Renal pelvis (tissue), 4 donors: ENCODE results near the gene GYS1. TPM values are rescaled to one million over a fixed set of nuclear protein-coding genes. Genes with fewer than 3 reads are reported as not detected.

Experiments
- DNase-seq: peaks from one replicate; pipeline ENCODE4 v3.0.0-alpha.2; 2013
- polyA plus RNA-seq, 3 donors: library from polyadenylated mRNA; unstranded; fragments of 120-200 nt; gene quantifications; one replicate each; pipeline ENCODE4 v1.2.1, GENCODE V29; 2013; ENCODE audit not compliant: insufficient read length in 3 of 3

The GYS1 gene
- polyA plus RNA-seq, 3 donors, result 42.9 to 56.7 (median 55.5) TPM

DNA sequence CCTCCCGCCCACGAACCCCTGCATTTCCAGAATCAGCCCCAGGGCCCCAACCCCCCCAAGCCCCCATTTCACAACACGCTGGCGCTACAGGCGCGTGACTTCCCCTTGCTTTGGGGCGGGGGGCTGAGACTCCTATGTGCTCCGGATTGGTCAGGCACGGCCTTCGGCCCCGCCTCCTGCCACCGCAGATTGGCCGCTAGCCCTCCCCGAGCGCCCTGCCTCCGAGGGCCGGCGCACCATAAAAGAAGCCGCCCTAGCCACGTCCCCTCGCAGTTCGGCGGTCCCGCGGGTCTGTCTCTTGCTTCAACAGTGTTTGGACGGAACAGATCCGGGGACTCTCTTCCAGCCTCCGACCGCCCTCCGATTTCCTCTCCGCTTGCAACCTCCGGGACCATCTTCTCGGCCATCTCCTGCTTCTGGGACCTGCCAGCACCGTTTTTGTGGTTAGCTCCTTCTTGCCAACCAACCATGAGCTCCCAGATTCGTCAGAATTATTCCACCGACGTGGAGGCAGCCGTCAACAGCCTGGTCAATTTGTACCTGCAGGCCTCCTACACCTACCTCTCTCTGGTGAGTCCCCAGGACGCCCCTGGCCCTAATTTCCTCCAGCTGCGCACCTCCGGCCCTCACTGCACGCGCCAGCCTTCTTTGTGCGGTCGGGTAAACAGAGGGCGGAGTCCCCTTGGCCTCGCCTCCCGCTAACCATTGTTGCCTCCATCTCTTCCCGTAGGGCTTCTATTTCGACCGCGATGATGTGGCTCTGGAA is 27.9 kb downstream of the GYS1 start, which contains the start of gene FTL:
Gene FTL, plus strand, starts transcription at position 270 of the 766 bp plus-strand sequence. Its CDS starts 199 bp downstream, at position 469.
- peak; percentile 95 for DNase-seq

DNA sequence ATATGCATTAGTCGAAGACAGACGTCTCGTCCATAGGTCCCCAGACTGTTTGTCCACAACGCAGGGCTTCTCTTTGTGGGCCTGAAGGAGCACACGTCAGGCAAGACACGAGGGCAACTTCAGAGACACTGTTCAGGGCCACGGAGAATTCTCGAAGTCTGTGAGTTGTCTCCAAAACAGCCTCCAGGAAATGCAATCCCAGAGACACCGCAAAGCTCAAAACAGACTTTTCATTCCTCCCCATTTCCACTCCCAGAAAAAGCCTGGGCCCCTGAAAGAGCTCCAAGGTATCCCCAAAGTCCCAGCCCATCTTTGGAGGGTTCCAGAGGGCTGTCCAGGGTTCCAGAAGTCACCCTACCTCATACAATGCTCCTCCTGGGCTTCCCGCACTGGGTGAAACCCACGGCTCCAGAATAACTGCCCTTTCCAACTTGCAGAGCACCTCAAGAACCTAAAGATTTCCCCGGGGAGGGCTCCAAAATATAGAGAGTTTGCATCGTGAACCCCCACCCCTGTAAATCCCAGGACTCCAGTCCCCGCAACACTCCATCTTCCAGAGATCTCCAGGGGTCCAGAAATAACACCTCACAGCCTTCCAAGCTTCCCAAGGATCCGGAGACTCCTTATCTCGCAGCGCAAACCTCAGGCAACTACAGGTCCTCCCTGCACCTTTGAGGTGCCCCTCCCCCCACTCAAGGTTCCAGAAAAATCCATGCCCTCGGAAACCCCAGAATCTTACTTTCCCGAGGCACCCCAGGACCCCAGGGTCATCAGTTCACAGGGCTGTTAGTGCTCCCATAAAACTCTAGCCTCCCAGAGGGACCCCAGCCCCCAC is 28.7 kb downstream of the GYS1 start:
- no peak for DNase-seq

DNA sequence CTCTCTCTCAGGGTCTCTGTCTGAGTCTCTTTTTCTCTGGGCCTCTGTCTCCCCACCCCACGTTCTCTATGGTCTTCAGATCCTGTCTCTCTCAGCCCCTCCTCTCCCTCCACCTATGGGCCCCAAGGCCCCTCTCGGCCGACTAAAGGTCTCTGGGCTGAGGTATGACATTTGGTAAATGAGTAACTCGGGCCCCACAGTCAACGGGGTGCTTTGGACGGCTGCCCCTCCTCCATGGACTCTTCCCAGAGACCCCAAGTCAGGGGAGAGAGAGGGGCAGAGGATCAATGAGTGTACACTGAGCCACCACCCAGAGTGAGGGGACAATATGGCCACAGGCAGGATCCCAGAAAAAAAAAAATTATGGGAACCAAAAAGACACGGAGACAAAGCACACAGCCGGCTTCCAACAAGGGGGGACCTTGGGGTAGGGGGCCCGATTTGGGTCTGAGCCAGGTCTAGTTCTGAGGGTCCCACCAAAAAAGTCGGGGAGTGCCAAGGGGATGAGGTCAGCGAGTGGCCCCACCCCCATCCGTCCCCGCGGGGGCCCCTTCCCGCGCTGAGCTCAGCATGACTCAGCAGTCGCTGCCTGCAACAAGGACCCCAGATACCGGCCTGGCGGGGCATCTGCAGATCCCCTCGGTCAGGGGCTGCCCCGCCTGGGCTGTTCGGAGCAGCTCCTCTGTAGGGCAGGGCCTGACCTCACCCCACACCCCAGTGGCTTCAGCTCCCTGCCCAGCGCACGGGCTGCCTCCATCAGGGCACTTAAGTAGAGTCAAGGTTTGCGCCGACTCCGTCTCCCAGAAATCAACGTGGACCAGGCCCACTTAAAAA is 29.5 kb downstream of the GYS1 start:
- DNase-seq, result peak; percentile 51

DNA sequence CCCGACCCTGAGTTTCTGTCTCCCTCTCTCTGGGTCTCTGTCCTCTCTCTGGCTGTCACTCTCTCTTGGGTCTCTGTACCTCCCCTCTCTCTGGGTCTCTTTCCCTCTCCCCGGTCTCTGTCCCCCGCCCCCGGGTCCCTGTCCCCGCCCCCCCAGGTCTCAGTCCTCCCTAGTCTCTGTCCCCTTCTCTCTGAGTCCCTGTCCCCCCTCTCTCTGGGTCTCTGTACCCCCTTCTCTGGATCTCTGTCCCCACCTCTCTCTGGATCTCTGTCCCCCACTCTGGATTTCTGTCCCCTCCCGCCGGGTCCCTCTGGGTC is 30.3 kb downstream of the GYS1 start:
- DNase-seq, result no peak

DNA sequence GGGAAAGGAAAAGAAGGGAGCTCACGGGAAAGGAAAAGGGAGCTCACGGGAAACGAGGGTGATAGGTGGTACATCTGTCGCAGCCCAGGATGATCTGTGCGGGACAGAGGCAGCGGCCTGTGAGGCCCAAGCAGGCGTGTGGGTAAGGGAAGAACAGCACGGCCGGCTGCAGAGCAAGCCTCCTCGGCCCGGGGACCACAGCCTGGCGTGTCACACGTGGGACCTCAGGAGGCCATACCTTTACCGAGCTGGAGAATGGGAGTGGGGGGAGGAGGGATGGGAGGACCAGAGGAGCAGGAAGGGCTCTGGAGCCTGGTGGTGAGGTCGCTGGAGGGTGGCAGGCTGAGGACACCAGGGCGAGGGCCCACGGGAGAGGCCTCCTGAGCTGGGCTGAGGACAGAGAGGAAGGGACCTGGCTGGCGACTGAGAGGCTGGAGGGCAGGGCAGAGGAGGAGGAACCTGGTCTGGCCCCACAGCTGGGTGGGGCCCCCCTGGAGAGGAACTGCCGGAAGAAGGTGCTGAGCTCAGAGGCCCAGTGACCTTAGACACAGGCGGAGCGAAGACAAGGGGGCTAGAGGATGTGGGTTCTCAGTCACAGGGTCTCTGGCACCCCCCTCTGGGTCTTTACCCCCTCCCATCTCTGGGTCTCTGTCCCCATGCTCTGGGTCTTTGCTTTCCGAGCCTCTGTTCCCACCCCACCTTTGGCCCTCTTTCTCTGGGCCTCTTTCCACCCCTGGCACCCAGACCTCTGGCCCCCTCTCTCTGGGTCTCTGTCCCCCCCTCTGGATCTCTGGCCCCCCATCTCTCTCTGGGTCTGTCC is 30.9 kb downstream of the GYS1 start:
- no peak for DNase-seq

DNA sequence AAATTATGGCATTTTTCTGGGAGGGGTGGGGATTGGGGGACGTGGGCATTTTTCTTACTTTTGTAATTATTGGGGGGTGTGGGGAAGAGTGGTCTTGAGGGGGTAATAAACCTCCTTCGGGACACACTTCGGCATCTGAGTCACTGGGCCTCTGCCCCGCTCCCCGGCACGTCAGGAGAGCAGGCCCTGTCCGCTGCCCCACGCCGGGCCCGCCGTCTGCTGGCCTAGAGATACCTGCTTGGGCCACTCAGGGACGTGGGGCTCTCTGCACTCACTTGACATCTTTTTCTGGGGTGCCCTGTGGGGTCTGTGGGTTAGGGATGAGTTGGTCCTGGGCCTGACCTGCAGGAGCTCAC is 31.5 kb downstream of the GYS1 start:
- no peak for DNase-seq

DNA sequence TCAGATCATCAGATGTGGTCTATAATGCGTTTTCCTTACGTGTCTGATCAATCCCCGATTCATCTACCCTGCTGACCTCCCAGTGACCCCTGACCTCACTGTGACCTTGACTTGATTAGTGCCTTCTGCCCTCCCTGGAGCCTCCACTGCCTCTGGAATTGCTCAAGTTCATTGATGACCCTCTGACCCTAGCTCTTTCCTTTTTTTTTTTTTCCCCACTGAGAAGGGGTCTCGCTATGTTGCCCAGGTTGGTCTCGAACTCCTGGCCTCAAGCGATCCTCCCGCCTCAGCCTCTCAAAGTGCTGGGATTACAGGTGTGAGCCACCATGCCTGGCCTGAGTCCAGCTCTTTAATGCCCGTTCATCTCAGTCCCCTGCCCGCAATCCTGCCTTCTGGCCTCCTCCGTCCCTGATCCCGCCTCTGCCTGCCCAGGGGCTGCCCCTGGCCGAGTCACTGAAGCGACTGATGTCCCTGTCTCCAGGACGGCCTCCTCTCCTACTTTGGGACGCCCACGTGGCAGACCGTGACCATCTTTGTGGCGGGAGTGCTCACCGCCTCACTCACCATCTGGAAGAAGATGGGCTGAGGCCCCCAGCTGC is 32.0 kb downstream of the GYS1 start:
- no peak for DNase-seq

DNA sequence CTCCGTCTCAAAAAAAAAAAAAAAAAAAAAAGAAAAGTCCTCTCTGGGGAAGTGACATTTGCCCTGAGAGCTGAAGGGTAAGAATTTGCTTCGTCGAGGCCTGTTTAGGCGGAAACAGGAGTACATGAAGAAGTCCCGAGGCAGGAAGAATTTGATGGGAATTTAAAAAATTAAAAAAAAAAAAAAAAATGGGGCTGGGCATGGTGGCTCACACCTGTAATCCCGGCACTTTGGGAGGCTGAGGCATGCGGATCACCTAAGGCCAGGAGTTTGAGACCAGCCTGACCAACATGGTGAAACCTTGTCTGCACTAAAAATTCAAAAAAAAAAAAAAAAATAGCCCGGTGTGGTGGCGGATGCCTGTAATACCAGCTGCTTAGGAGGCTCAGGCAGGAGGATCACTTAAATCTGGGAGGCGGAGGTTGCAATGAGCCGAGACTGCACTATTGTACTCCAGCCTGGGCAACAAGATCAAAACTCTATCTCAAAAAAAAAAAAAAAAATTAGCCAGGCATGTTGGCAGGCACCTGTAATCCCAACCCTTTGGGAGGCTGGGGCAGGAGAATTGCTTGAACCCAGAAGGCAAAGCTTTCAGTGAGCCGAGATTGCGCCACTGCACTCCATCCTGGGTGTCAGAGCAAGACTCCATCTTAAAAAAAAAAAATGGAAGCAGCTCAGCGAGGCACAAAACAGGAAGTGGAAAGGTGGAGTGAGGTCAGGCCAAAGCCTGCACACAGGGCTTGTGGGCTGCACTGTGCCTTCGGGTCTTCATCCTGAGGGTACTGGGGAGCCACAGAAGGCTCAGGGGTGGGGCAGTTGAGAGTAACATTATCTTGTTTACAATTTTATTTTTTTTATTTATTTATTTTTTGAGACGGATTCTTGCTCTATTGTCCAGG is 33.5 kb downstream of the GYS1 start:
- no peak for DNase-seq

DNA sequence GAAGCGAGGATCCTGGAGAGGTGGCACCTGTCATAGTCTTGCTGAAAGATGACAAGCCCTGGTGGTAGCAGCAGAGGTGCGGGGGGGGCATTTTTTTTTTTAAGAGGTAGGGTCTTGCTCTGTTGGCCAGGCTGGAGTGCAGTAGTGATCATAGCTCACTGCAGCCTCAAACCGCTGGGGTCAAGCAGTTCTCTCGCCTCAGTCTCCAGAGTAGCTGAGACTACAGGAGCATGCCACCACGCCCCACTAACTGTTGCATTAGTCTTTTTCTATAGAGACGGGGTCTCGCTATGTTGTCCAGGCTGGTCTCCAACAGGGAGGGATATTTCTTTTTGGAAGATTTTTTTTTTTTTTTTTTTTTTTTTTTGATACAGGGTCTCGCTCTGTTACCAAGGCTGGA is 35.1 kb downstream of the GYS1 start:
- DNase-seq, result no peak

DNA sequence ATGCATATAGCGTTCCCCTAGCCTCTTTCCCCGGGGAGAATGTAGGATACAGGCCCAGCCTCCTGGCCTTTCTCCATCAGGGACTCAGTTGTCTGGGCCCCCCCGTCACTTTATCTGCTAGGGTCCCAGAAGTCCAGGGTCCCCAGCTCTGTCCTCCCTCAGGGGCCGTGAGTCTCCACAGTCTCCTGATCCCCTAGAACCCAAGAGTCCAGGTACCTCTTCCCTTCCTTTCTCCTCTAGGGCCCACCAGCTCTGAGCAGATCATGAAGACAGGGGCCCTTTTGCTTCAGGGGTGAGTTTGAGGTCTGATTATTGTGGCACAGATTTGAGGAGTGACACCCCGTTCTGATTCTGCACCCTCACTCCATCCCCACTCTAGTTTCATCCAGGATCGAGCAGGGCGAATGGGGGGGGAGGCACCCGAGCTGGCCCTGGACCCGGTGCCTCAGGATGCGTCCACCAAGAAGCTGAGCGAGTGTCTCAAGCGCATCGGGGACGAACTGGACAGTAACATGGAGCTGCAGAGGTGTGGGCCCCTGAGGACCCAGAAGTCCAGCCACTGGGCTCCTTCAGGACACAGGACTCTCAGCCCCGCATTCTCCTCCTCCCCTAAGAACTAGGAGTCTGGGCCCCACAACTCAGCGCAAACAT is 37.7 kb downstream of the GYS1 start:
- DNase-seq, result no peak

DNA sequence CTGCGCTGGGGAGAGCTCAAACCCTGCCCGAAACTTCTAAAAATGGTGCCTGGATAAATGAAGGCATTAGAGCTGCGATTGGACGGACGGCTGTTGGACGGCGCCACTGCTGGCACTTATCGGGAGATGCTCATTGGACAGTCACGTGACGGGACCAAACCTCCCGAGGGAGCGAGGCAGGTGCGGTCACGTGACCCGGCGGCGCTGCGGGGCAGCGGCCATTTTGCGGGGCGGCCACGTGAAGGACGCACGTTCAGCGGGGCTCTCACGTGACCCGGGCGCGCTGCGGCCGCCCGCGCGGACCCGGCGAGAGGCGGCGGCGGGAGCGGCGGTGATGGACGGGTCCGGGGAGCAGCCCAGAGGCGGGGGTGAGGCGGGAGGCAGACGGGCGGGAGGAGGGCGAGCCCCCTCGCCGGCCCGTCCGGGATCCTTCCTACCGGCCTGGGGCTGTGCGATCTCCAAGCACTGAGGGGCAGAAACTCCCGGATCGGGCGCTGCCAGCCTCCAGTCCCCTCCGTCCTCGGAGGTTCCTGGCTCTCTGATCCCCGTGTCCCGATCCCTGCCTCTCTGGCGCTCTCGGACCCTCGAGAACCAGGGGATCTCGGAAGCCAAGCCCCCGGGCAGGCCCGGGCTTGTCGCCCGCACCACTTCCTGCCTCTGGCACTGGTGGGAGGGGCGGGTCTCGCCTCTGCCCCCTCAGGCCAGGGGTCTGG is 38.4 kb downstream of the GYS1 start, which contains the start of gene BAX:
Gene BAX, plus strand, starts transcription at position 281 of the 713 bp plus-strand sequence. Its CDS starts 54 bp downstream, at position 335.
- peak; percentile 95 for DNase-seq

DNA sequence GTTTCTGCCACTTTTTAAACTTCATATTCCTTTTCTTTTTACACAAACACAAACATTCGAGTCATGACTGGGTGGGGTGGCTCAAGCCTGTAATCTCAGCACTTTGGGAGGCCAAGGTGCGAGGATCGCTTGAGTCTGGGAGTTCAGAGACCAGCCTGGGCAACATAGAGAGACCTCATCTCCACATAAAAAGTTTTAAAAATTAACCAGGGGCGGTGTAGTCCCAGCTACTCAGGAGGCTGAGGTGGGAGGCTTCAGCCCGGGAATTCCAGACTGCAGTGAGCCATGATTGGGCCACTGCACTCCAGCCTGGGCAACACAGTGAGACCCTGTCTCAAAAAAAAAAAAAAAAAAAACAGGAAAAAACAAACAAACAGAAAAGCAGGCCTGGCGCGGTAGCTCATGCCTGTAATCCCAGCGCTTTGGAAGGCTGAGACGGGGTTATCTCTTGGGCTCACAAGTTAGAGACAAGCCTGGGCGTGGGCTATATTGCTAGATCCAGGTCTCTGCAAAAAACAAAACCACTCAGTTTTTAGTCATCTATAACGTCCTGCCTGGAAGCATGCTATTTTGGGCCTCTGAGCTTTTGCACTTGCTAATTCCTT is 39.0 kb downstream of the GYS1 start:
- DNase-seq, result no peak

DNA sequence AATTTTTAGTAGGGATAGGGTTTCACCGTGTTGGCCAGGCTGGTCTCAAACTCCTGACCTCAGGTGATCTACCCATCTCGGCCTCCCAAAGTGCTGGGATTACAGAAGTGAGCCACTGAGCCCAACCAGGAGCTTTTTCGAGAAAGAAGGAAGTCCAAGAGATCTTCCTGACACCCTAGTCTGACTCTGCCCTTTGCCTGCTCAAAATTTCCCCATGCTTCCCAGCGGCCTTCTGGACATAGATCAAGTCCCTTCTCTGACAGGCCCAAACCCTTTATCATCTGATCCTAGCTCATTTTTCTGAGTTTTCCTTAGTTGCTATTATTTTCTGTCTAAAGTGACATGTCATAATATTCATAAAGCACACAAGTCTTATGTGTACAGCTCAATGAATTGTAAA is 40.0 kb downstream of the GYS1 start:
- DNase-seq, result no peak

DNA sequence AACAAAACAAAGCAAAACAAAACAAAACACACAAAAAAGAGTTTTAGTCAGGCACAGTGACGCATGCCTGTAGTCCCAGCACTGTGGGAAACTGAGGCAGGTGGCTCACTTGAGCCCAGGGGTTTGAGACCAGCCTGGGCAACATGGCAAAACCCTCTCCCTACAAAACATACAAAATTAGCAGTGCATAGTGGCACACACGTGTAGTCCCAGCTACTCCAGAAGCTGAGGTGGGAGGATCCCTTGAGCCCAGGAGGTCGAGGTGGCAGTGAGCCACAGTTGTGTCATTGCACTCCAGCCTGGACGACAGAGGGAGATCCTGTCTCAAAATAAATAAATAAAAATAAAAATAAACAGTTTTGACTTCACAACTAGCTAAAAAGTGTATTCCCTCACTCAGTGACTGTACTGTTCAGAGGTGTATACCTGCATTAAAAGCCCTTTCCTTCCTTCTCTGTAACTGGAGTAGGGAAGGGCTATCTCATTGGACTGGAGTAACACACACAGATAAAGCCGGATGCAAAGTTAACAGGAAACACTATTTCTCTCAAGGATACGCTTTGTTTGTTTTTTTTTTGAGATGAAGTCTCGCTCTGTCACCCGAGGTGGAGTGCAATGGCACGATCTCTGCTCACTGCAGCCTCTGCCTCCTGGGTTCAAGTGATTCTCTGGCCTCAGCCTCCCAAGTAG is 42.1 kb downstream of the GYS1 start:
- DNase-seq, result no peak

DNA sequence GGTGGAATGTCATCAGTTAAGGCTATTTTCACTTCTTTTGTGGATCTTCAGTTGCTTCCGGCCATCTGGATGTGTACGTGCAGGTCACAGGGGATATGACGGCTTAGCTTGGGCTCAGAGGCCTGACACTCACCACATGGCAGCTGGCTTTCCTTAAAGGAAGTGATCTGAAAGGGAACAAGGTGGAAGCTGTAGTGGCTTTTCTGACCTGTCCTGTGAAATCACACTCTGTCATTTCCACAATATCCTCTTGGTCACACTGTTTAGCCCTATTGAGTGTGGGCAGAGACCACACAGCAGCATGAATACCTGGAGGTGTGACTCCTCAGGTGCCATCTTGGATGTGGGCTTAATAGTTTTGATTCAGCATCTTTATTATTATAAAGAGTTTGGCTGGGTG is 43.0 kb downstream of the GYS1 start:
- no peak for DNase-seq

DNA sequence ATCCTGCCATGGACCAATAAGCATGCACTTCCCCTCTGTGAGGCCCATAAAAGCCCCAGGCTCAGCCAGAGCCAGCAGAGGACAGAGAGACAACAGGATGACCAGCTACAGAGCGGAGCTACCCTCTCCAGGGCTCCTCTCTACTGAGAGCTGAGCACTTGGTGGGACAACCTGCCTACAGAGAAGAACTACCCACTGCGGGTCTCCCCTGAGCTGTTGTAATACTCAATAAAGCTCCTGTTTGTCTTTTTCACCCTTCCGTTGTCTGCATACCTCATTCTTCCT is 45.9 kb downstream of the GYS1 start:
- DNase-seq, result no peak

DNA sequence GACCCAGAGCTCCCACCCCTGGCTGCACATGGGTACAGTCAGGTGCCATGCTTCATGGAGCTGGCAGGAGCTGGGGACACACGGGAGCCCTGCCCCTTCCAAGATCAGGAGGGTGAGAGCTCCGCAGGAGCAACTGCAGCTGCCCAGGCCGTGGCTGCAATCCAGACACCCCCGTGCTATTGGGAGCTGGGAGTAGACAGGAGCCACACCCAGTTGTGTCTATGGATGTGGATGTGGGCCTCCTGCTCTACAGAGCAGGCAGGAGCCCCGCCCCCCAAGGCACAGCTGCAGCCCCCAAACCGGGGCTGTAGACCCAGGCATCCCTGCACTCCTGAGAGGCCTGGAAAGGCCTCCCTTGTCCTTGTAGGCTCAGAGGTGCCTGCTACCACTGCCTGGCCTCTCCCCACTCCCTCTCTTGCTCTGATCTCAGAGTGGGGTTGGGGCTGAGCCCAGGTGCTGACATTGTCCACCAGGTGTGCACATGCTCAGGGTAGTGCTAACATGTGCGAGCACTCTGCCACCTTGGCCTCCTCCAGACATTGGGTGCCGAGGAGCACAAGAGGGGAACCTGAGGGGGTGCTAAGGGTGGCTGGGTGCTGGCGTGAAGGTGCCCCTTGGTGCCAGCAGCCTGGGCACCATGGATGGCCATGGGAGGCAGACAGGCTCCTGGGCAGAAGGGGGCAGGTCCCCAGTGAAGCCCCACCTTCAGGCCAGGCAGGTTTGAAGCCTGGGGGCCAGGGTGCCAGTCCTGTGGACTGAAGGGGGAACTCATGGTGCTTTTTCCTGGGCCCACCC is 46.4 kb downstream of the GYS1 start:
- no peak for DNase-seq
